CD4-positive, alpha-beta memory T cell (primary cell): ENCODE measurements around the gene UGT1A9. TPM values are rescaled to one million over a fixed set of nuclear protein-coding genes. Genes with fewer than 3 reads are reported as not detected.
A peak's percentile ranks its signal among the peaks of the same experiment; 100 is the strongest.

Source experiments
- CTCF ChIA-PET: fragments of 350-600 bp; sonication (Branson Sonifier 250); formaldehyde crosslinking; loops from one replicate; lab custom pipeline; 2021; ENCODE audit warnings: inconsistent platforms; ENCODE audit not compliant: partially characterized antibody; lab: Charles Lee
- POLR2A ChIA-PET: fragments of 350-600 bp; sonication (Branson Sonifier 250); formaldehyde crosslinking; loops from one replicate; lab custom pipeline; 2021; ENCODE audit not compliant: partially characterized antibody; lab: Charles Lee
- DNase-seq, 5 donors: peaks; one replicate each; pipeline versions ENCODE4 v3.0.0 to v3.0.0-alpha.2; 2020 to 2022; ENCODE audit warnings: mixed read lengths in 1 of 5
- H3K27ac ChIP-seq: one replicate; pipeline ENCODE4 v1.7.0; 2013; ENCODE audit warnings: low read depth, low read length
- H3K27me3 ChIP-seq: 2 replicates; pipeline ENCODE4 v1.7.0; 2013; ENCODE audit warnings: mild to moderate bottlenecking, low read length, moderate library complexity; ENCODE audit not compliant: insufficient read depth
- H3K36me3 ChIP-seq: 2 replicates; pipeline ENCODE4 v1.7.0; 2013; ENCODE audit warnings: mild to moderate bottlenecking, low read length, moderate library complexity; ENCODE audit not compliant: insufficient read depth
- H3K4me1 ChIP-seq: 2 replicates; pipeline ENCODE4 v1.7.0; 2013; ENCODE audit warnings: mild to moderate bottlenecking, low read length, moderate library complexity; ENCODE audit not compliant: insufficient read depth
- H3K4me3 ChIP-seq, 2 donors: one replicate each; pipeline ENCODE4 v1.7.0; 2013; ENCODE audit warnings: low read length in 2 of 2, mild to moderate bottlenecking in 1 of 2
- H3K9me3 ChIP-seq, 2 donors: one replicate each; pipeline ENCODE4 v1.7.0; 2013; ENCODE audit warnings: low read length in 2 of 2, control low read depth in 1 of 2; ENCODE audit not compliant: control insufficient read depth in 1 of 2
- H3K27ac Mint-ChIP-seq, 7 donors: one replicate each; pipeline ENCODE4 v1.8.0; 2020 to 2021; ENCODE audit warnings: mixed read lengths in 7 of 7, mild to moderate bottlenecking in 6 of 7, inconsistent platforms in 3 of 7, moderate library complexity in 3 of 7
- H3K27me3 Mint-ChIP-seq, 2 donors: one replicate each; pipeline ENCODE4 v1.8.0; 2020 to 2021; ENCODE audit warnings: mixed read lengths in 2 of 2
- H3K36me3 Mint-ChIP-seq, 2 donors: one replicate each; pipeline ENCODE4 v1.8.0; 2020 to 2021; ENCODE audit warnings: mixed read lengths in 2 of 2, inconsistent platforms in 1 of 2, mild to moderate bottlenecking in 1 of 2
- H3K4me1 Mint-ChIP-seq, 4 donors: one replicate each; pipeline ENCODE4 v1.8.0; 2020 to 2021; ENCODE audit warnings: mixed read lengths in 4 of 4, mild to moderate bottlenecking in 1 of 4
- H3K4me3 Mint-ChIP-seq, 8 donors: one replicate each; pipeline ENCODE4 v1.8.0; 2020 to 2021; ENCODE audit warnings: mixed read lengths in 8 of 8, mild to moderate bottlenecking in 7 of 8, moderate library complexity in 6 of 8, inconsistent platforms in 3 of 8
- H3K9me3 Mint-ChIP-seq, 8 donors: one replicate each; pipeline ENCODE4 v1.8.0; 2020 to 2021; ENCODE audit warnings: mixed read lengths in 8 of 8, mild to moderate bottlenecking in 5 of 8, inconsistent platforms in 3 of 8, moderate library complexity in 1 of 8
- intact Hi-C: fragments of 100-400 bp; cut with micrococcal nuclease; formaldehyde crosslinking; loops from one replicate; pipeline ENCODE4 v1.15.1; 2023
- polyA plus RNA-seq, 2 donors: library from polyadenylated mRNA; unstranded; fragments of 300-500 nt; fragmentation: Illumina TruSeq; gene quantifications; one replicate each; pipeline ENCODE4 v1.2.3, GENCODE V29; 2021
- total RNA-seq, 2 experiments: library from RNA; stranded (reverse); gene quantifications; one replicate each; pipeline ENCODE4 v1.2.3, GENCODE V29; 2021

The UGT1A9 gene
- total and polyA plus RNA-seq, 4 experiments from 2014 or later, result not detected

DNA sequence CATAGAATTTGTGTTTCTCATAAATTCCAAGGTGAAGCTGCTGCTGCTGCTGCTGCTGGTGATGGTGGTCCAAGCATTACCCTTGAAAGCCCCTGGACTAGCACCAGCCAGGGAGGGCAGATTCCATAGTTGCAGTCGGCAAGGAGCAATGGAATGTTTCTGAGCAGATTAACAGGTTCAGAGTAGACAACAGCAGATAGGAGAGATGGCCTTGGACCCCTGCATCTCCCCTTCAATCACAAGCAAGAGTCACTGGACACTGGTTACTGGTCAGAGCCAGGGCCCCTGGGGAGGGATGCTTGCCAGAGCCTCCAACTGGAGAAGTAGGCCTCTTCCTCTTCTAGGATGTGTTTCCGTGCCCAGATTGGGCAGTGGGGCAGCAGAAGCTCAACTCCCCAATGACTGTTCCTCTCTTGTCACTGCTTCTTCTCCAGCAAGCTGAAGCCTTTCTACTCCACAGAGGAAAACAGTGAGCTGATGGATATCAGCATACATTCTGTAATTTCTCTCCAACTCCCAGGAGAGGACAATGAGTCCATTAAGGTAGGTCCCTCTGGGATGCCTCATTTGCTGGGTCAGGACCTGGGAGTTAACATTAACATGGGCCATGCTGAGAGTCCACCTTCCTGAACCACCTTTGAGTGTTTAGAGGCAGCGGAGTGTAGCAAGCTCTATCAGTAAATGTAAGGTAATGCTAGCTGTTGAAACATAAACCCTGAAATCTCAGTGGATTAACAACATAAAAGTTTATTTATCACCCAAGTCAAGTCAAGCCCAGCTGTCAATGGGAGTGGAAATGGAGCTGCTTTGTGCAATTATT lies 141.7 kb downstream of the UGT1A9 start:
- Mint-ChIP-seq H3K9me3 (no peaks in the 10 kb centered on the region), H3K4me1 (no peaks in the 10 kb centered on the region), H3K36me3 (no peaks in the 10 kb centered on the region), H3K27ac (no peak overlapping the region), H3K4me3 (no peak overlapping the region), H3K27me3 (peaks cover 6 to 13% of the 10 kb centered on the region in 2 donors)
- no peak overlapping the region for H3K4me3 ChIP-seq
- H3K27me3 ChIP-seq, result no peaks in the 10 kb centered on the region
- H3K9me3 ChIP-seq, result no peaks in the 10 kb centered on the region
- H3K4me1 ChIP-seq, result no peaks in the 10 kb centered on the region
- CTCF ChIA-PET, result no interaction called here
- intact Hi-C loops, result no loop called here
- POLR2A ChIA-PET, result no interaction called here
- H3K27ac ChIP-seq, result no peak overlapping the region
- DNase-seq, result no peak
- no peaks in the 10 kb centered on the region for H3K36me3 ChIP-seq

DNA sequence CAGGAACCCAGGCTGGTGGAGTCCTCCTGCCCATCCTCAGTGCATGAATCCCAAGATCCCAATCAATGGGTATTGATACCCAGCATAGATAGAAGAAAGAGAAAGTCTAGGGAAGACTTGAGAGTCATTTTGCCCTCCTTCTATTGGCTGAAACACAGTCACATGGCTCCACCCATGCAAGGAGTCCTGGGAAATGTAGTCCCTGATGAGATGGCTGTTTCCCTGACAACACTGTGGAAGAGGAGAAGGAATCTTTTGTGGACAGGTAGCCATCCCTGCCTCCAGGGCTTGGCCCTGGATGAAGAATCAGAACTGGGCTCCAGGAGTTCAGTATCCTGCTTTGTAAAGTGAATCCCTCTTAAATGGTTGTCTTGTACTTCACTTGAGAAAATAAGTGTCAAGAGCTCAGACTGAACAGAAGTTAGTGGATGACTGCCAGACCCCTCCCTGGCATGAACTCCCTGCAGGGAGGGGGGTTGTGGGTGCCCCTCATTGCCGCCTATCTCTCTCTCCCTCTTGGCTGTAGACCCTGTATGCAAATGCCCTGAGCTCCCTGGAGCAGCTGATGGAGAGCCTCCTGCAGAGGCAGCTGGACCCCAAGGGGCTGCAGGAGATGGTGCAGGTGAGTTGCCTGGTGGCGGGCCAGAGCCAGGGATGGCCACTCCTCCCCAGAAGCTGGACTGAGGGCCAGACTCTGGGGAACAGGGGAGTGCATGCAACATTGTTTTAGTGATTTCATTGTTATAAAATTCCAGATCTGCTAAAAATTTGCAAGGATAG lies 142.5 kb downstream of the UGT1A9 start:
- no peaks in the 10 kb centered on the region for H3K4me1 Mint-ChIP-seq
- intact Hi-C loops, result no loop called here
- no peaks in the 10 kb centered on the region for H3K36me3 Mint-ChIP-seq
- POLR2A ChIA-PET, result no interaction called here
- Histone ChIP-seq H3K4me1 (no peaks in the 10 kb centered on the region), H3K4me3 (no peak overlapping the region), H3K27ac (no peak overlapping the region), H3K36me3 (no peaks in the 10 kb centered on the region), H3K27me3 (no peaks in the 10 kb centered on the region), H3K9me3 (no peaks in the 10 kb centered on the region)
- no peaks in the 10 kb centered on the region for H3K9me3 Mint-ChIP-seq
- H3K27ac Mint-ChIP-seq, result no peak overlapping the region
- no peak for DNase-seq
- CTCF ChIA-PET, result no interaction called here
- H3K4me3 Mint-ChIP-seq, result no peak overlapping the region
- peaks cover 2 to 13% of the 10 kb centered on the region in 2 donors for H3K27me3 Mint-ChIP-seq

DNA sequence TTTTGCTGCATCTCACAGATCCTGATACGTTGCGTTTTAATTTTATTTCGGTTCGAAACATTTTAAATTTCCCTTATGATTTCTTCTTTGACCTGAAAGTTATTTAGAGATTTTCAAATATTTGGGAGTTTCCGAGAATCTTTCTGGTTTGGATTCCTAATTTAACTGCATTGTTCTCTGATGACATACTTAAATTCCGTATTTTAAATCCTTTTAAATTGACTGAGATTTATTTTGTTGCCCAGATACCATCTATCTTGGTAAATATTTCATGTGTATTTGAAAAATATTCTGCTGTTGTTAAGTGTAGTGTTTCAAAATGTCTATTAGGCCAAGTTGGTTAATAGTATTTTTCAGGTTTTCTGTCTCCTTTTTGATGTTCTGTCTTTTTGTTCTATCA lies 144.2 kb downstream of the UGT1A9 start:
- H3K27ac Mint-ChIP-seq, result no peak overlapping the region
- no peak overlapping the region for H3K4me3 ChIP-seq
- H3K4me1 Mint-ChIP-seq, result no peaks in the 10 kb centered on the region
- CTCF ChIA-PET, result no interaction called here
- H3K4me3 Mint-ChIP-seq, result no peak overlapping the region
- H3K27me3 Mint-ChIP-seq, result peaks cover 0 to 11% of the 10 kb centered on the region in 2 donors
- H3K9me3 Mint-ChIP-seq, result no peaks in the 10 kb centered on the region
- H3K9me3 ChIP-seq, result no peaks in the 10 kb centered on the region
- no peaks in the 10 kb centered on the region for H3K27me3 ChIP-seq
- DNase-seq, result no peak
- no peaks in the 10 kb centered on the region for H3K36me3 ChIP-seq
- intact Hi-C loops, result no loop called here
- no peaks in the 10 kb centered on the region for H3K36me3 Mint-ChIP-seq
- no peak overlapping the region for H3K27ac ChIP-seq
- POLR2A ChIA-PET, result no interaction called here
- no peaks in the 10 kb centered on the region for H3K4me1 ChIP-seq

DNA sequence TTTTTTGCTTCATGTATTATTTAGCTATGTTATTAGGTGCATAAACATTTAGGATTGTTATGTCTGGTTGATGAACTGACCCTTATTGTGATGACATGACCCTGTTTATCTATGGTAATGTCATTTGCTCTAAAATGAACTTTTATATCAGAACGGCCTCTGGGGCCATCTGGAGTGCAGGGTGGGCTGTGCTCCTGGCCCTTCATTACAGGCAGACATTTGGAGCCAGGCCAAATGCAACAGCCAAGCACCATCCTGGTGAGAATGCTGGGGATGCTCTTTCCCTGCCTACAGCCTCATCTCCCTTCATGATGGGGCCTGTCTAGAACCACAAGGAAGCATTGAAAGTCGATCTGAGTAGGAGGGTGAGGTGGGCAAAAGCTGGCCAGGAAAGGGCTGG lies 144.6 kb downstream of the UGT1A9 start:
- H3K27me3 Mint-ChIP-seq, result peaks cover 0 to 11% of the 10 kb centered on the region in 2 donors
- no peaks in the 10 kb centered on the region for H3K36me3 Mint-ChIP-seq
- POLR2A ChIA-PET, result no interaction called here
- Histone ChIP-seq H3K27me3 (no peaks in the 10 kb centered on the region), H3K9me3 (no peaks in the 10 kb centered on the region), H3K27ac (no peak overlapping the region), H3K36me3 (no peaks in the 10 kb centered on the region), H3K4me1 (no peaks in the 10 kb centered on the region), H3K4me3 (no peak overlapping the region)
- CTCF ChIA-PET, result no interaction called here
- H3K27ac Mint-ChIP-seq, result no peak overlapping the region
- no peaks in the 10 kb centered on the region for H3K9me3 Mint-ChIP-seq
- intact Hi-C loops, result no loop called here
- H3K4me1 Mint-ChIP-seq, result no peaks in the 10 kb centered on the region
- H3K4me3 Mint-ChIP-seq, result no peak overlapping the region
- no peak for DNase-seq

DNA sequence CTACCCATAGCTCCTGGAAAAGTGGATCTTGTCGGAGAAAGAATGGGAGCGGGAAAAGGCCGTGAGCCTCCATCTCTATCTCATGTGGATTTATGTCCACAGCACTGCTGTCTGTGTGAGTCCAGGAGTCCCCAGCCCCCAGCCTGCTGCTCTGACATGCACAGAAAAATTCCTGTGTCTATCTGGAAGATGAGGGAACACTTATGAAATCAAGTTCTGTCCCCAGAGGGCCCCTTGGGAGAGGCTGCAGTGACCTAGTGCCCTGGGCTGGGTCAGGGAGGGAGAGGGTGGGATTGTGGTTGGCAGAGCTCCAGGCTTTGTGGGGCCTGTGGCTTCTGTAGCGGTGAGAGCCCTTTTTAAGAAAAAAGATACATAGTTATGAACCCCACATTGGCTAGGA lies 145.1 kb downstream of the UGT1A9 start:
- Histone ChIP-seq H3K4me1 (no peaks in the 10 kb centered on the region), H3K27ac (no peak overlapping the region), H3K36me3 (no peaks in the 10 kb centered on the region), H3K9me3 (no peaks in the 10 kb centered on the region), H3K4me3 (no peak overlapping the region), H3K27me3 (no peaks in the 10 kb centered on the region)
- no peak overlapping the region for H3K27ac Mint-ChIP-seq
- intact Hi-C loops, result no loop called here
- no peaks in the 10 kb centered on the region for H3K9me3 Mint-ChIP-seq
- no peak for DNase-seq
- no peaks in the 10 kb centered on the region for H3K36me3 Mint-ChIP-seq
- ChIA-PET CTCF (no interaction called here), POLR2A (no interaction called here)
- no peaks in the 10 kb centered on the region for H3K4me1 Mint-ChIP-seq
- H3K4me3 Mint-ChIP-seq, result no peak overlapping the region
- H3K27me3 Mint-ChIP-seq, result peaks cover 0 to 11% of the 10 kb centered on the region in 2 donors

DNA sequence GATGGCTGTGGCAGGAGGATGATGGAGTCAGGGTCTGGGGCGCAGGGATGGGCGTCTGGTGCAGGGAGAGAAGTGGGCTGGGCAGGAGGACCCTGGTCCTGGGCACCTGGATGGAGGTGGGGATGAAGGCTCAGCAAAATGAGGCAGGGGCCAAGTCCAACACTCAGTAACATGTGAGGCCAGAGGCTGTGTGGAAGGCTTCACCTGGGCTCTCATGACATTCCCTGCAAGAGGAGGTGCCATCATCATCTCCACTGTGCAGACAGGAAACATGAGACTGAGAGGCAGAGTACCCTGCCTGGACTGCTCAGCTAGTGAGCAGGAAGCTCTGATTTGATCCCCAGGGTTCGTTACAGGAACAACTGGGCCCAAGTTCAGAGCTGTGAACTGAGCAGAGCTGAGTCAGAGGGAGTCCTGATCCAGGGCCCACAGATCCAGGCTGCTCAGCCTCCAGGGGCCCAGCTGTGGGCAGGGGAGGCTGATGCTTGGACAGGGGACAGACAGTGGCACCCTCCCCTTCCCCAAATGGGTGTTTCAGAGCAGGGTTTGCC lies 145.7 kb downstream of the UGT1A9 start:
- DNase-seq, result no peak
- intact Hi-C loops, result no loop called here
- Mint-ChIP-seq H3K27me3 (peaks cover 0 to 11% of the 10 kb centered on the region in 2 donors), H3K4me1 (no peaks in the 10 kb centered on the region), H3K36me3 (no peaks in the 10 kb centered on the region), H3K4me3 (no peak overlapping the region), H3K27ac (peak overlapping the region in 1 of 7 donors; percentile 74), H3K9me3 (no peaks in the 10 kb centered on the region)
- ChIA-PET POLR2A (no interaction called here), CTCF (no interaction called here)
- Histone ChIP-seq H3K27me3 (no peaks in the 10 kb centered on the region), H3K36me3 (no peaks in the 10 kb centered on the region), H3K4me1 (no peaks in the 10 kb centered on the region), H3K27ac (no peak overlapping the region), H3K9me3 (no peaks in the 10 kb centered on the region), H3K4me3 (no peak overlapping the region)

DNA sequence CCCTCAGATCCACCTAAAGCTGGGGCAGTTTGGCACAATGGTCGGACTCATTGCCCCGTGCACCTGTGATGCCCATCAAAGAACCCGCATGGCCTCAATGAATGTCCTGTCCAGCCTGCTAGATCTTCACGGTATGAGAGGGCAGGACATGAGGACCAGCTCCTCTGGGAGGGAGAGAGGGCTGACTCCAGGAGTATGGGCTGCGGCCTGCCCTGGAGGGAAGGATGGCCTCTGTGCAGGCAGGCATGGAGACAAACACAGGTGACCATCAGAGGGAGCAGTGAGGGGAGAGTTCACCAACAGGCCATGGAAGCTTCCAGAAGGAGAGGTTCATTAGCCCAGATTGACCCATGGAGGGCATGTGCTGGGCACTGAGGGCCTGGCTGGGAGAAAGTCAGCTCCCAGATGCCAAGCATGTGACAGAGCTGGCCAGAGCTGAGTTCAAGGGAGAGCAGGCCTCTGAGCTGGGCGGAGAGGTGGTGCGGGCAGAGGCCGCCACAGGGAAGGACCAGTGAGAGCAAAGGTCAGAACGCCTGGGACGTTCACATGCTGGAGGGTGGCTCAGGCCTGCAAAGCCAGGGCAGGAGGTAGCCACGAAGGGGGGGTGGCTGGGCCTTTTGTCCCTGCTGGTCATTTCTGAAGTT lies 146.4 kb downstream of the UGT1A9 start:
- POLR2A ChIA-PET, result no interaction called here

More for the DNA sequence above, 146.4 kb downstream of the UGT1A9 start:
- CTCF ChIA-PET, result no interaction called here
- Mint-ChIP-seq H3K36me3 (no peaks in the 10 kb centered on the region), H3K27me3 (peaks cover 0 to 11% of the 10 kb centered on the region in 2 donors), H3K27ac (peak overlapping the region in 1 of 7 donors; percentile 57), H3K9me3 (no peaks in the 10 kb centered on the region), H3K4me1 (no peaks in the 10 kb centered on the region), H3K4me3 (no peak overlapping the region)
- DNase-seq, result no peak
- no peak overlapping the region for H3K27ac ChIP-seq
- H3K27me3 ChIP-seq, result no peaks in the 10 kb centered on the region
- H3K9me3 ChIP-seq, result no peaks in the 10 kb centered on the region
- H3K4me1 ChIP-seq, result no peaks in the 10 kb centered on the region
- H3K36me3 ChIP-seq, result no peaks in the 10 kb centered on the region
- intact Hi-C loops, result no loop called here
- H3K4me3 ChIP-seq, result no peak overlapping the region
